ENCODE measurements around the gene IDS.
A peak's percentile ranks its signal among the peaks of the same experiment; 100 is the strongest.

The IDS gene

GRCh38 chrX:149456476-149457245 lies 48.4 kb downstream of the IDS start:
- no peak for DNase-seq (ENCODE audit: low spot score)

GRCh38 chrX:149455934-149456333 lies 49.2 kb downstream of the IDS start:
- no peak for DNase-seq (ENCODE audit: low spot score)

- DNase-seq (ENCODE audit: low spot score) = no peak
Observed at GRCh38 chrX:149453906-149454822, 50.9 kb downstream of the IDS start.

GRCh38 chrX:149453030-149453429 lies 52.1 kb downstream of the IDS start:
- DNase-seq (ENCODE audit: low spot score) = peak; percentile 37

- no peak for DNase-seq (ENCODE audit: low spot score)
Observed at GRCh38 chrX:149433451-149433850, 71.7 kb downstream of the IDS start.

GRCh38 chrX:149433051-149433450 lies 72.1 kb downstream of the IDS start:
- DNase-seq (ENCODE audit: low spot score) = no peak

Data from kidney capillary endothelial cell (primary cell).